ENCODE measurements around the gene TMEM127. TPM values are rescaled to one million over a fixed set of nuclear protein-coding genes. Genes with fewer than 3 reads are reported as not detected.

TMEM127 gene
- total RNA-seq, 1 donor from 2014 or later: 12.1 TPM

- Histone ChIP-seq H3K27me3 (ENCODE audit: control insufficient read depth, insufficient read depth, low read length) (no peaks in the 10 kb centered on the region), H3K4me3 (ENCODE audit: low read depth, low read length) (no peak overlapping the region), H3K36me3 (ENCODE audit: control insufficient read depth, insufficient read depth, low read length) (peaks cover 57% of the 10 kb centered on the region)
- DNase-seq (ENCODE audit: low read depth) (no peak), FAIRE-seq (no peak)
- no peak for TF ChIP-seq CTCF (IDR thresholded peaks at IDR 0.05; ENCODE audit: insufficient read depth, low read length, severe bottlenecking)
Observed at GRCh38 chr2:96287273-96287856, 21.6 kb upstream of the TMEM127 start.

GRCh38 chr2:96276787-96277499, 11.1 kb upstream of the TMEM127 start:
- TF ChIP-seq CTCF (IDR thresholded peaks at IDR 0.05; ENCODE audit: insufficient read depth, low read length, severe bottlenecking): no peak
- DNase-seq (ENCODE audit: low read depth): no peak
- H3K36me3 ChIP-seq (ENCODE audit: control insufficient read depth, insufficient read depth, low read length): peaks cover 32% of the 10 kb centered on the region
- no peak overlapping the region for H3K4me3 ChIP-seq (ENCODE audit: low read depth, low read length)
- no peak for FAIRE-seq
- no peaks in the 10 kb centered on the region for H3K27me3 ChIP-seq (ENCODE audit: control insufficient read depth, insufficient read depth, low read length)

DNA sequence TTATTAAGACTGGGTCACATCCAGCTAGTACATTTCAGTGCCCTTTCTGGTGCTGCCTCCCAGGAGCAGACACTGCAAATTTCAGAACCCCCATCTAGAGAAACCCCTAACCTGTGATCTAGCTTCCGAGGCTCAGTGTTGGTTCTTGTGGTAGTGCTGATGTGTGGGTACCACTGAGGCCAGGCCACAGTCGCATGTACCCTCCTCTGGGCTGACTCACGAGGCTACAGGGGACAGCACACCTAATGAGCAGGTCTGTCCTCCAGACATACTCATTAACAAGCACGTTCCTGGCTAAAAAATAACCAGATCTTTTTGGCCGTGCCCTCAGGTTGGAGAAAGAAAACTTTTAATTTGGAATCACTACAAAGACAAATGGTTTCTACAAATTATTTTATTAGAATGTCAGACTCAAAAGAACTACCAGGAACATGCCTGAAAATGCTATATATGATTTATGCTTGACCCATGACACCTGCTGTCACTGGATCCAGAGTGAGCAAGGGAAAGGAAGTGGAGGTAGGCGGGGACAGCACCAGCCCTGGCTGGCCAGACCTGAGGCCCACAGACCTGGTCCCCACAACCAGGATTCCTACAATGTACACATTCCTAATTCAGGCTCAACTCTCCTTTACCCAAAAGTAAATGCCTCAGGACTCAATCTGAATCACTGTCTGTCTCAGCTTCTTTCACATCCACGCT, 8.7 kb upstream of the TMEM127 start:
- Histone ChIP-seq H3K27me3 (ENCODE audit: control insufficient read depth, insufficient read depth, low read length) (no peaks in the 10 kb centered on the region), H3K4me3 (ENCODE audit: low read depth, low read length) (no peak overlapping the region), H3K36me3 (ENCODE audit: control insufficient read depth, insufficient read depth, low read length) (peaks cover 35% of the 10 kb centered on the region)
- DNase-seq (ENCODE audit: low read depth): no peak
- TF ChIP-seq CTCF (IDR thresholded peaks at IDR 0.05; ENCODE audit: insufficient read depth, low read length, severe bottlenecking): no peak
- FAIRE-seq: no peak

DNA sequence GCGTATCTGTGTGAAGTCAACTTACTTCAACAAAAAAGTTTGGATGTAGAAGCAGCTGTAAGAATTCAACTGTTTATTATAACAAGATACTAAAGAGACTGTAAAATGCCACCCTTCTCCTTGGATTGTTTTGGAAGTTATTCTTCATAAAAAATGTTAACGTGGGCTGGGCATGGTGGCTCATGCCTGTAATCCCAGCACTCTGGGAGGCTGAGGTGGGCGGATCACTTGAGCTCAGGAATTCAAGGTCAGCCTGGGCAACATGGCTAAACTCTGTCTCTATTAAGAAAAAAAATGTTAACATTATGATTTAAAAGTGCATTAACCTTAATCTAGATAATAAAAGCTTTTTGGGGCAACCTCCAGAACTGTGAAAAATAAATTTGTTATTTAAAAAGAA, 8.0 kb upstream of the TMEM127 start:
- Histone ChIP-seq H3K27me3 (ENCODE audit: control insufficient read depth, insufficient read depth, low read length) (no peaks in the 10 kb centered on the region), H3K36me3 (ENCODE audit: control insufficient read depth, insufficient read depth, low read length) (peaks cover 33% of the 10 kb centered on the region)
- FAIRE-seq: no peak

DNA sequence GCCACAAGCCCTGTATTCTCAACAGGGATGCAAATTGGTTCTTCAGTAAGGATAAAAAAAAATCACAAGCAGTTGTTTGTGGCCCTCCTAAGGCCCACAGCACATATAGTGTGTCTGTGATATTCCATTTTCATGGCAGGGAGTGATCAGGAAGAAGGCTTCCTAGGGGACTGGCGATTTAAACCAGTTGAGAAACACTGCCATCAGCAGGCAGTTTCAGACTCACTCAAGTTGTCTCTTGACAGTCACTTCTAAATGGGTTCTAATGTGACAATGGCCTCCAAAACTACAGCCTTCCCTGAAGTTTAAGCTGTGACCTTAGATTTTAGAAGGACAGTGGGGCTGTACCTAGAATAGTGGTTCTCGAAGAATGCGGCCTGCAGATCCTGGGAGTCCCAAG, 6.2 kb upstream of the TMEM127 start:
- TF ChIP-seq CTCF (IDR thresholded peaks at IDR 0.05; ENCODE audit: insufficient read depth, low read length, severe bottlenecking): no peak
- DNase-seq (ENCODE audit: low read depth) (no peak), FAIRE-seq (no peak)
- Histone ChIP-seq H3K27me3 (ENCODE audit: control insufficient read depth, insufficient read depth, low read length) (no peaks in the 10 kb centered on the region), H3K36me3 (ENCODE audit: control insufficient read depth, insufficient read depth, low read length) (peaks cover 32% of the 10 kb centered on the region), H3K4me3 (ENCODE audit: low read depth, low read length) (no peak overlapping the region)

More for the DNA sequence above, 8.0 kb upstream of the TMEM127 start:
- DNase-seq (ENCODE audit: low read depth): no peak
- no peak for TF ChIP-seq CTCF (IDR thresholded peaks at IDR 0.05; ENCODE audit: insufficient read depth, low read length, severe bottlenecking)
- no peak overlapping the region for H3K4me3 ChIP-seq (ENCODE audit: low read depth, low read length)
